HG03354 (cell line): ENCODE measurements around the gene EFNA2.
"Not testable (repeated sequence)": the region's sequence is repeated elsewhere in the genome, so short reads cannot be mapped to it uniquely, and the experiment has no call there.

Source experiments
- ATAC-seq: cut with Tn5 transposase; IDR thresholded peaks from one replicate; pipeline ENCODE4 v1.9.1; 2021; ENCODE audit warnings: mild to moderate bottlenecking; ENCODE audit not compliant: unreplicated experiment, poor library complexity, severe bottlenecking

EFNA2 gene

GRCh38 chr19:1293782-1294604 lies 8.3 kb downstream of the EFNA2 start:
- no peak for ATAC-seq

GRCh38 chr19:1294688-1295087 lies 9.0 kb downstream of the EFNA2 start:
- no peak for ATAC-seq

GRCh38 chr19:1295169-1296012 lies 9.7 kb downstream of the EFNA2 start:
- no peak for ATAC-seq

GRCh38 chr19:1296078-1296477 lies 10.4 kb downstream of the EFNA2 start:
- no peak for ATAC-seq

- ATAC-seq, result no peak
These were observed 11.1 kb downstream of the EFNA2 start for GRCh38 chr19:1296575-1297271.

GRCh38 chr19:1298235-1298634 lies 12.6 kb downstream of the EFNA2 start:
- no peak for ATAC-seq

- no peak for ATAC-seq
These were observed 14.1 kb downstream of the EFNA2 start for GRCh38 chr19:1299801-1300200.

- ATAC-seq, result no peak
These were observed 15.2 kb downstream of the EFNA2 start for GRCh38 chr19:1300744-1301490.

- ATAC-seq, result no peak
These were observed 17.0 kb downstream of the EFNA2 start for GRCh38 chr19:1302533-1303239.

GRCh38 chr19:1304197-1304924 lies 18.7 kb downstream of the EFNA2 start:
- ATAC-seq, result no peak

GRCh38 chr19:1305354-1305753 lies 19.7 kb downstream of the EFNA2 start:
- not testable (repeated sequence) for ATAC-seq

- no peak for ATAC-seq
These were observed 21.6 kb downstream of the EFNA2 start for GRCh38 chr19:1307320-1307719.

- no peak for ATAC-seq
These were observed 22.2 kb downstream of the EFNA2 start for GRCh38 chr19:1307755-1308303.

- ATAC-seq, result no peak
These were observed 23.0 kb downstream of the EFNA2 start for GRCh38 chr19:1308718-1309117.

- no peak for ATAC-seq
These were observed 24.5 kb downstream of the EFNA2 start for GRCh38 chr19:1309977-1310852.

- no peak for ATAC-seq
These were observed 25.1 kb downstream of the EFNA2 start for GRCh38 chr19:1310853-1311180.

- no peak for ATAC-seq
These were observed 25.9 kb downstream of the EFNA2 start for GRCh38 chr19:1311543-1312091.
